Hepatic stellate cell (primary cell): ENCODE results near the gene PLAAT2.

Source experiments
- DNase-seq: peaks from one replicate; pipeline ENCODE4 v3.0.0; 2011; ENCODE audit warnings: low spot score

PLAAT2 gene

GRCh38 chr11:63518548-63518947 is 44.6 kb downstream of the PLAAT2 start:
- DNase-seq = no peak

DNA sequence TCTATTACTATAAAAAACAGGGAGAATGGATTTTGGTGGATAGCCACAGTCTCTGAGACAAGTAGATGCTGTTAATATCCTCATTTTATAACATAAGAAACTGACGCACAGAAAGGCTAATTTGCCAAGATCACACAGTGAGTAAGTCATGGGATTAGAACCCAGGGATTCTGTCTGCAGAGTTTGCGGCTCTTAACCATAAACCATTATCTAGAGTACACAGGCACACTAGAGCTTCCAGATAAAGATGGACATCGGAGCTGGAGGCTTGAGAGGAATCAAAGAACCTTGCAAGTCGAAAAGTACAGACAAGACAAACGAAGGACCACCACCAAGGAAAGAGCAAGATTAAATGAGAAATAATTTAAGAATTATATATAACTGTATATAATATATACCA is 46.0 kb downstream of the PLAAT2 start:
- DNase-seq = no peak

DNA sequence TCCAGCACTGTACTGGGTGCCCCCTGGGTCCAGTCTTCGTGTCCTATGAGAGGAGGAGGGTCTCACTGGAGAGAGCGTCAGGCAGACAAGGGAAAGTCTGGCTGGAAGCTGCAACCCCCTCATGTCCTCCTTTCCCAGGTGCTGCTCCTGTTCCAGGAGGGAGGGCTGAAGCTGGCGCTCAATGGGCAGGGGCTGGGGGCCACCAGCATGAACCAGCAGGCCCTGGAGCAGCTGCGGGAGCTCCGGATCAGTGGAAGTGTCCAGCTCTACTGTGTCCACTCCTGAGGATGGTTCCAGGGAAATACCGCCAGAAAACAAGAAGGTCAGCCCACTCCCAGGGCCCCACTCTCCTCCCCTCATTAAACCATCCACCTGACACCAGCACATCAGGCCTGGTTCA is 47.1 kb downstream of the PLAAT2 start:
- no peak for DNase-seq

DNA sequence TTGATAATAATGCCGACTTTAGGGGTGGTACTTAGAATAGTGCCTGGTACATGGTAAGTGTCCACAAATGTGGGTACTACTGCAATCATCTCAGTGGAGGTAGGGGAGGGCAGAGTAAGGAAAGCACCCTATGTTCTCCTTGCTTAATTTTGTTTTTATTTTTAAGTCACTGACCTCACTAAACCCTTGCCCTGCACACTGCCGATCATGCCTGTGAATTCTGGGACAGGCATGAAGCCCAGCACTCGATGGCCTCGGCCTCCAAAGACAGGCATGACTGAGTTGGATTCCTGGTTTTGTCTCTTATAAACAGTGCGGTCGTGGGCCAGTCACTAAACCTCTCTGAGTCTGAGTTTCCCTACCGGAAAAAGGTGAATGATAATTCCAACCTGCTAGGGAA is 50.4 kb downstream of the PLAAT2 start:
- DNase-seq = no peak

DNA sequence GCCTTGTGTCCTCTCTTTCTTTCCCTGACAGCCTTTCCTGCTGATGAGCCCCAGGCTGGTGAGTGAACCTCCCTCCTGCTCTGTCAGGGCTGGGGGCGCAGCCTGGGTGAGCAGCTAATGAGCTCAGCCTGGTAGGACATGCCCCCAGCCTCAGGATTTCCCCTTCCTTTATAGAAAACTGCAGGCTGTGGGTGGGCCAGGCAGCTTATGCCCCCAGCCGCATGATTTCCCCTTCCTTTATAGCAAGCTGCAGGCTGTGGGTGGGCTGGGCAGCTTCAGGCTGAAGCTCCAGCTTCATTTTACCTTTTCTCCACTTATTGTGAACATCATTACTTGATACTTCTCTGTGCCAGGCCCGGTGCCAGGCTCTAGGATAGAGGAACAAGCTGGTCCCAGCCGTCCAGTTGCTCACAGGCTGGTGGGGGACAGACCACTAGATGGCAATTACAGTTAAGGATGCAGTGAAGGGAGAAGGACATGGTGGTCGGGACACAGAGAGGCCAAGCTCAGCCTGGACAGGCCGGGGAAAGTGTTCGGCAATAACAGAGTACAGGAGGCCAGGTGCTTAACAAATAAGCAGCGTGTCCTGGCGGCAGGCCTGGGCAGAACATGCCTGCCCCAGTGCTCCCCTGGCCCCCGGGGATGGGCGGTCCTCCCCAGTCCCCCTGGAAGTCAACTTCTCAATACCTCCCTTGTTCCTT is 52.0 kb downstream of the PLAAT2 start:
- DNase-seq = no peak

DNA sequence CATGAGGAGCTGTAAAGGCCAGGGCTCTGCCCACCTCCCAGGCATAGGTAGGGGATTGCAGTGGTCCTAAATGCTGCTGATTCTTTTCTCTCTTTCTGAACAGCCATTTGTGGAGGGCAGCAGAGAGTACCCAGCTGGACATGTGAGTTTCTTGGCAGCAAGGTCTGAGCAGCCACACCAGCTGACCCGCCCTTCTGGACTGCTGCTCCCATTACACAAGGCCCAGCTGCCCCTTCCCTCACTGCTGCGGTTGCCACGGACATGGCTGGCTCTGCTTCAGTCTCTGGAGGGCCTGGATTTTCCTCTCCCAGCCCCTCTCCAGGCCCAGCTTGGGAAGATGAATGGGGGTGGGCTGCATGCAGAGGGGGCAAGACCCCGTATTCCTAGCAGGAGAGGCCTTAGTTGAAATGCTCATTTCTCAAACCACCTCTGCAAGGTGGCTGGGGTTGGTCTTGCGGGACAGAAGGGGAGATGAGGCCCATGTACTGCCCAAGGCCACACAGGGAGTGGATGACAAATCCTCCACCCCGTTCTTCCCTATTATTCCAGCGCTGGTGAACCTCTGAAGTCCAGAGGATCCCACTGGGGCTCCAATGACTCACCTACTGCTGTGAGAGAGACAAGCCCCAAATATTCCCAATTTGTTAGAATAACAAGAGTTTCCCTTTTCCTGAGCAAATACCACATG is 52.7 kb downstream of the PLAAT2 start:
- DNase-seq = peak; percentile 53

DNA sequence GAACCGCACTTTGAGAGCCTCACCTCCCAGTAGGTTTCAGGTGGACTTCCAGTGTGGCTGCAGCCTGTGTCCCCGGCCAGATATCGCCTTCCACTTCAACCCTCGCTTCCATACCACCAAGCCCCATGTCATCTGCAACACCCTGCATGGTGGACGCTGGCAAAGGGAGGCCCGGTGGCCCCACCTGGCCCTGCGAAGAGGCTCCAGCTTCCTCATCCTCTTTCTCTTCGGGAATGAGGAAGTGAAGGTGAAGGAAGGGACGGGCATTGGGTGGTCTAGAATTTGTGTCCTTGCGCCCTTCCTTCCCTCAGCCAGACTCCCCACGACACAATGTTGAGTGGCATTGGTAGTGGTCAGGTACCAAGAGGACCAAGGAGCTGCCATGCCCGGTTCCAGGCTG is 54.4 kb downstream of the PLAAT2 start:
- no peak for DNase-seq

- peak; percentile 30 for DNase-seq
These were observed 55.2 kb downstream of the PLAAT2 start for GRCh38 chr11:63508009-63508408.

DNA sequence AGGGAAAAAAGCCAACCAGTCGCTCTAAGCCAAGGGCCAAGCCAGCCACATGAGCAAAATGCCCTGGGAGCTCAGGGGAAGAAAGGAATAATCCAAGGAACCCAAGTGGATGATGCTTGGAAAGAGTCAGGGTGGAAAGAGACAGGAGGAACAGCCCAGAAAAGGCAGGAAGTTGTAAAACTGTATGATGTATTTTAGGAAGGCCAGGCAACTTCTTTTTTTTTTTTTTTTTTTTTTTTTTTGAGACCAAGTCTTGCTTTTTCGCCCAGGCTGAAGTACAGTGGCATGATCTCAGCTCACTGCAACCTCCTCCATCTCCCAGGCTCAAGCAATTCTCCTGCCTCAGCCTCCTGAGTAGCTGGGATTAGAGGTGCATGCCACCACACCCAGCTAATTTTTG is 55.7 kb downstream of the PLAAT2 start:
- DNase-seq = no peak

- no peak for DNase-seq
These were observed 56.3 kb downstream of the PLAAT2 start for GRCh38 chr11:63506876-63507275.

- no peak for DNase-seq
These were observed 57.2 kb downstream of the PLAAT2 start, which contains the start of gene LGALS12 for GRCh38 chr11:63505857-63506528. Gene LGALS12 (plus strand): TSS chr11:63506084. CDS start chr11:63506459, 375 bp downstream.

DNA sequence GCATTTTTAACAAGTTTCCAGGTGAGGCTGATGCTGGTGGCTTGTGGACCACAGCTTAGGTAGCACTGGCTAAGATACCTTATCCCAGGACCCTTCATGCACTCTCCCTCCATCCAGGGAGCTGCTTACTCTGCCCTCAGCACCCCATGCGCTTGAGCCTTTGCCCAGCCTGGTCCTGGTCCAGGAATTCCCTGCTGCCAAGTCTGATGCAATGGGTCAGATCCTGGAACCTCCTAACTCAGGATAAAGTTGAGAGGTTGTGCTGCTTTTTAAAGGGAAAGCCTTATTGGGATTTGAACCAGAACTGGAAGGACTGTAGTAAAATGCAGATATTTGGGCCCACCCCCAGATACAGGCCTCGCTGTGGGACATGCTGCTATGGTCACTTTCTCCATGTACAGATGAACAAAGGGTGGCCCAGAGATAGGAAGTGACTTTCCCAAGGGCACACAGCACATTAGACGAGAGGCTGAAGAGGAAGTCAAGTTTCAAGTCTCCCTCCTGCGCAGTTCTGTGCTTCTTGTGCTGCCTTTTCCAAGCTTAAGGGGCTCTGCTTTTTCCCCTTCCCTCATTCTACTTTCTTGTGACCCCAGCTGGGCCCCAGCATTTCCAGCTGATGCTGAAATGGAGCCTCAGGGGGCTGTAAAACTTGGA is 58.1 kb downstream of the PLAAT2 start:
- DNase-seq = no peak

DNA sequence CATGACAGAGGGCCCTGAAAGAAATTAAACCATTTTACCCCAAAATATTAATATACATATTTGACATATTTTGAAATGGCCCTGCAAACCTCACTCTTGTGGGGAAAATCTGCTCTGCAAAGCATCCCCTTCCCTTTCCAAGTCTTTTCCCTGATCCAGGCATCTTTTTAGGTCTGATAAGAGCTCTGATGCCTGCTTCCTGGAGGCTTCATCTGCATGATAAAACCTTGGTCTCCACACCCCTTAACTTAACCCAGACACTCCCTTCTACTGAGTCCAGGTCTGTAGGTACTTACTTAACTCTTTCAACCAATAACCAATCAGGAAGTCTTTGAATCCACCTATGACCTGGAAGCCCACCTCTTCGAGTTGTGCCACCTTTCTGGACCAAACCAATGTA is 59.1 kb downstream of the PLAAT2 start:
- DNase-seq = no peak

DNA sequence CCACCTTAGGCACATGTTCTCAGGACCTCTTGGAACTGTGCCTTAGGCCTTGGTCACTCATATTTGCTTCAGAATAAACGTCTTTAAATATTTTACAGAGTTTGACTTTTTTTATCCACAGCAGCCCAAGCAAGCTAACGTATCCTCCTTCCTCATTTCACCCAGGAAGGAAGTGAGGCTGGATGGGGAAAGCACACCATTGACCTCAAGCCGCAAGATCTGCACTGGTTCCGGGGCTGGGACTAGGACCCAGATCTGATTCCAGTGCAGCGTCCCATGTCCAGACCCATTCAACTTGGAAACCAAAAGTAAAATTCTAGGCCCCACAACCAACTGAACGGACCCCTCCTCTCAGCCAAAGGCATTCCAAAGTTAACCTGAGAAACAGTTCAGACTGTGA is 59.7 kb downstream of the PLAAT2 start:
- no peak for DNase-seq
